Measurements from ENCODE around the gene FABP2.
"Not testable (repeated sequence)": the region's sequence is repeated elsewhere in the genome, so short reads cannot be mapped to it uniquely, and the experiment has no call there.

Gene FABP2

DNA sequence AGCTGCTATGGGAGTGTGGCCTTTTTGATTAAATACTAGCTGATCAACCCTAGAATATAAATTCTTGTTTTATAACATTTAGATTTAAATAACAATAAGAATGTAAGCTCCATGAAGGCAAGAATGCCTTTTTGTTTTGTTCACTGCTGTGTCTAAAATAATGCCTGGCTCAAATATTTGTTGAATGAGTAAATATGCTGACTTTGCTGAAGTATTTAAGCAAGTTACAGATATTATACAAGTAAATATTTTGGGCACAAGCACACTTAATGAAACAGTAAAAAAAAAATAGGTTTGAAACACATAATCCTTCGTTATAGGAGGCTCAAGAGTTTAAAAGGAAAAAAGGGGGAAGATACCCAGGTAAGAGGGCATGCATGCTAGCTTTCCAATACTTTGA lies 24.1 kb downstream of the FABP2 start:
- no peak overlapping the region for H3K9ac ChIP-seq (ENCODE audit: insufficient read length)
- H3K4me3 ChIP-seq = no peak overlapping the region
- H3K27ac ChIP-seq = no peak overlapping the region
- H3K9me3 ChIP-seq (ENCODE audit: low read depth, low read length) = no peaks in the 10 kb centered on the region
- TF ChIP-seq POLR2AphosphoS5 (IDR thresholded peaks at IDR 0.05; ENCODE audit: borderline replicate concordance, low read depth, low read length) (no peak), EZH2 (IDR thresholded peaks at IDR 0.05) (no peak), FOXP2 (optimal IDR thresholded peaks at IDR 0.05; ENCODE audit: control extremely low read depth, extremely low read length, insufficient read depth) (no peak)
- peaks cover 21% of the 10 kb centered on the region for H3K36me3 ChIP-seq (ENCODE audit: insufficient read depth, low read length)
- DNase-seq (ENCODE audit: low read depth, low spot score) = no peak

- Histone ChIP-seq H3K4me3 (no peak overlapping the region), H3K9me3 (ENCODE audit: low read depth, low read length) (no peaks in the 10 kb centered on the region), H3K36me3 (ENCODE audit: insufficient read depth, low read length) (peaks cover 21% of the 10 kb centered on the region), H3K9ac (ENCODE audit: insufficient read length) (no peak overlapping the region), H3K27ac (no peak overlapping the region)
- DNase-seq (ENCODE audit: low read depth, low spot score) = no peak
- TF ChIP-seq POLR2AphosphoS5 (IDR thresholded peaks at IDR 0.05; ENCODE audit: borderline replicate concordance, low read depth, low read length) = no peak
- no peak for TF ChIP-seq FOXP2 (optimal IDR thresholded peaks at IDR 0.05; ENCODE audit: control extremely low read depth, extremely low read length, insufficient read depth)
- no peak for TF ChIP-seq EZH2 (IDR thresholded peaks at IDR 0.05)
These were observed 25.6 kb downstream of the FABP2 start for GRCh38 chr4:119296356-119296755.

GRCh38 chr4:119290598-119290997 lies 31.3 kb downstream of the FABP2 start:
- Histone ChIP-seq H3K36me3 (ENCODE audit: insufficient read depth, low read length) (no peaks in the 10 kb centered on the region), H3K27ac (no peak overlapping the region), H3K9me3 (ENCODE audit: low read depth, low read length) (no peaks in the 10 kb centered on the region), H3K4me3 (no peak overlapping the region), H3K9ac (ENCODE audit: insufficient read length) (no peak overlapping the region)
- no peak for TF ChIP-seq POLR2AphosphoS5 (IDR thresholded peaks at IDR 0.05; ENCODE audit: borderline replicate concordance, low read depth, low read length)
- no peak for TF ChIP-seq FOXP2 (optimal IDR thresholded peaks at IDR 0.05; ENCODE audit: control extremely low read depth, extremely low read length, insufficient read depth)
- no peak for TF ChIP-seq EZH2 (IDR thresholded peaks at IDR 0.05)
- no peak for DNase-seq (ENCODE audit: low read depth, low spot score)

GRCh38 chr4:119289313-119289712 lies 32.6 kb downstream of the FABP2 start:
- TF ChIP-seq EZH2 (IDR thresholded peaks at IDR 0.05) = no peak
- no peaks in the 10 kb centered on the region for H3K36me3 ChIP-seq (ENCODE audit: insufficient read depth, low read length)
- H3K4me3 ChIP-seq = no peak overlapping the region
- no peak overlapping the region for H3K9ac ChIP-seq (ENCODE audit: insufficient read length)
- no peak overlapping the region for H3K27ac ChIP-seq
- DNase-seq (ENCODE audit: low read depth, low spot score) = no peak
- no peaks in the 10 kb centered on the region for H3K9me3 ChIP-seq (ENCODE audit: low read depth, low read length)

DNA sequence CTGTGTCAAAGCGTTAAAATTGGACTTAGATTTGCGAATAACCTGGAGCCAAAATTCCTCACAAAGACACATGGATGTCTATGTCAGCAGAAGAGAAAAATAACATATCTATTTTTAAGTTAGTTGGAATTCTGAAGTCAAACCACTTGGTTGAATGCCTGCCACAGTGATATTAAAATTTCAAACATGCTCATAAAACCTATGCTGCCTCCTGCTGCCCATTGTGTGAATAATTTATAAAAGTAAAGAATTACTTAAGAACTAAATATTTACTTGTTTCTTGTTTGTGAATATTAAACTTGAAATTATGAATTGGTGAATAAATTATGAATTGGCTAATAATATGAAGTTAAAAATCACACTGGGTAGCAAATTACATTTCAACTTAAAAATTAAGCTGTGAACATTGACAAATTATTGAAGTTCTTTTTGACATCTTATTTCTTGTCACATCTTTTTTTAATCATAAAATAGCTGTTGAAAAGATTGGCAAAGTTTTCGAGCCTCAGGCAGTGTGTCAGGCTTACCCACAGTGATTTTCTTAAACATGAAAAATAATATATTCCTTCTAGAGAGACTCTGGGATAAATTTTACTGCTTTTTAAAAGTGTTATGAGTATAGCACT lies 35.4 kb downstream of the FABP2 start:
- no peak overlapping the region for H3K27ac ChIP-seq
- no peak for TF ChIP-seq EZH2 (IDR thresholded peaks at IDR 0.05)
- no peak for TF ChIP-seq FOXP2 (optimal IDR thresholded peaks at IDR 0.05; ENCODE audit: control extremely low read depth, extremely low read length, insufficient read depth)
- TF ChIP-seq POLR2AphosphoS5 (IDR thresholded peaks at IDR 0.05; ENCODE audit: borderline replicate concordance, low read depth, low read length) = no peak
- no peak overlapping the region for H3K4me3 ChIP-seq
- no peaks in the 10 kb centered on the region for H3K9me3 ChIP-seq (ENCODE audit: low read depth, low read length)
- H3K36me3 ChIP-seq (ENCODE audit: insufficient read depth, low read length) = no peaks in the 10 kb centered on the region
- peak; percentile 53 for DNase-seq (ENCODE audit: low read depth, low spot score)
- peak overlapping the region; percentile 25 for H3K9ac ChIP-seq (ENCODE audit: insufficient read length)

DNA sequence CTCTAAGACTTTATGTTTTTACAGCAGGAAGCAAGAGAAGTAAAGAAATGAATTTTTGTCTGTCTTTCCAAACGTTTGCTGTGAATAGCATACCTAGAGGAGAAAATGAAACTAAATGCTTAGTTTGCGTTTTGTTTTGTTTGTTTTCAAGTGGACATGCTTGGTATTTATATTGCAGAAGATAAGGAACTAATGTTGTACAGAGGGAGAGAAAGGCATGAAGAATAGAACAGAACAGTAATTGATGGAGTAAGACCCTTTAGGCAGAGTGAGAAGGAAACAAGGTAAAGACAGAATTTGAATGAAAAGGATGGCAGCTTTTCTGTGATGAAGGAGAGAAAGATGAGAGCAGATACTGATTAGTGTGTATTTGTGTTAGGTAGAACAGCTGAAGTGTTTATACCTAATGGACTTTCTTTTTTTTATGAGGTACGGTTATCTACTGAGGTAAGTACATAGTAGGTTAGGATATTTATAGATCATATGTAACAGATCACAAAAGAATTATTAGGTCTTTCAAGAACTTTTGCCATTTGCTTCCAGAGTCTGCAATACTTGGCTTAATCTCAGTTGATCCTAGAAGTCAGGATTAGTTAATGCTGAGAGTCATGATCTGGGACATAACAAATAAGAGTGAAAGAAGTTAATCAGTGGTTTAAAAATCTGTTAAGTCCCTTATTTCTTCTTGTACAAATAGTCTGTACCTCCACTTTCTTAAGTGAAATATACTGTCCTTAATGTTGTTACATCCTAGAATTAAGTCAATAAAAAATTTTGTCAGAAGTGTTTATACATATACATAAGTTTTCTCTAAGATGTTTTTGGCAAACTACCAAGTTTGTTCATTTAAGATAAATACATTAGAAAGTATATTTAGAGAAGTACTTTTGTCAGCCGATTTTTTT lies 36.8 kb downstream of the FABP2 start:
- Histone ChIP-seq H3K4me3 (no peak overlapping the region), H3K9me3 (ENCODE audit: low read depth, low read length) (no peaks in the 10 kb centered on the region), H3K9ac (ENCODE audit: insufficient read length) (no peak overlapping the region), H3K36me3 (ENCODE audit: insufficient read depth, low read length) (no peaks in the 10 kb centered on the region), H3K27ac (no peak overlapping the region)
- no peak for DNase-seq (ENCODE audit: low read depth, low spot score)
- TF ChIP-seq FOXP2 (optimal IDR thresholded peaks at IDR 0.05; ENCODE audit: control extremely low read depth, extremely low read length, insufficient read depth) (no peak), POLR2AphosphoS5 (IDR thresholded peaks at IDR 0.05; ENCODE audit: borderline replicate concordance, low read depth, low read length) (no peak), EZH2 (IDR thresholded peaks at IDR 0.05) (no peak)

DNA sequence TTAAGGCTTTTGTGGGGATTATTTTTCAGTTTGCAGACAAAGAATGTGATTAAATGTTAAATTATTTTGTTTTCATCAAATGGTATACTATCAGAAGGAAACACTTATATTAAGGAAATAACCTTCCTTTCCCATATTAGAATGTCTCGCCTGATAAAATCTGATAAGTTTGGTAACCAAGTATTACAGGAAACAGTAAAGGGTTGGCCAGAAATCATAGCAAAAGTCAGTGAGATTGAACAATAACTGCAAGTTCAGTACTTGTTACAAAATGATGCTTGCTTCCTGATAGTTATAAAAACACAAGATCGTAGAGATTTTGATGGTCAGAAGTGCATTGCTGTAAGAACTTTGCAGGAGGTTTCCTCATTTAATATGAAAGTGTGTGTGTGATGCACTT lies 40.5 kb downstream of the FABP2 start:
- Histone ChIP-seq H3K4me3 (no peak overlapping the region), H3K9me3 (ENCODE audit: low read depth, low read length) (no peaks in the 10 kb centered on the region), H3K27ac (no peak overlapping the region), H3K9ac (ENCODE audit: insufficient read length) (no peak overlapping the region), H3K36me3 (ENCODE audit: insufficient read depth, low read length) (no peaks in the 10 kb centered on the region)
- no peak for DNase-seq (ENCODE audit: low read depth, low spot score)
- TF ChIP-seq POLR2AphosphoS5 (IDR thresholded peaks at IDR 0.05; ENCODE audit: borderline replicate concordance, low read depth, low read length) (no peak), EZH2 (IDR thresholded peaks at IDR 0.05) (no peak), FOXP2 (optimal IDR thresholded peaks at IDR 0.05; ENCODE audit: control extremely low read depth, extremely low read length, insufficient read depth) (no peak)

DNA sequence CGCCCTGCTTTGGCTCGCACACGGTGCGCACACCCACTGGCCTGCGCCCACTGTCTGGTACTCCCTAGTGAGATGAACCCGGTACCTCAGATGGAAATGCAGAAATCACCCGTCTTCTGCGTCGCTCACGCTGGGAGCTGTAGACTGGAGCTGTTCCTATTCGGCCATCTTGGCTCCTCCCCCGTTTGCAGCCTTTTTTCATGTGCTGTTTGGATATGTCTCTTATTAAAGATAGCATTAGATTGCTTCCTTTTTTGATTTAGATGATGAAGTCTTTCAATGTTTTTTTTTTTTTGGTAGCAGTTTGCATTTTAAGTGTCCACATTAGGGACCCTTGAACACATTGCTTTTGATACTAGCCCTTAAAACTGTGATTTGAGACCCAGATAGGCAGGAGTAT lies 42.0 kb downstream of the FABP2 start:
- not testable (repeated sequence) for DNase-seq (ENCODE audit: low read depth, low spot score); H3K9me3 ChIP-seq (ENCODE audit: low read depth, low read length); H3K4me3 ChIP-seq; H3K36me3 ChIP-seq (ENCODE audit: insufficient read depth, low read length); H3K27ac ChIP-seq; H3K9ac ChIP-seq (ENCODE audit: insufficient read length)

GRCh38 chr4:119279541-119279940 lies 42.4 kb downstream of the FABP2 start:
- H3K27ac ChIP-seq; H3K9me3 ChIP-seq (ENCODE audit: low read depth, low read length); H3K9ac ChIP-seq (ENCODE audit: insufficient read length); DNase-seq (ENCODE audit: low read depth, low spot score); H3K36me3 ChIP-seq (ENCODE audit: insufficient read depth, low read length); H3K4me3 ChIP-seq: not testable (repeated sequence)
